ENCODE data around the gene CSTPP1.

The CSTPP1 gene

GRCh38 chr11:47160753-47161133 is 224.2 kb downstream of the CSTPP1 start:
- Histone ChIP-seq H3K4me1 (ENCODE audit: control insufficient read depth in 1 of 2, insufficient read depth in 2 of 2, low read length in 2 of 2) (no peaks in the 10 kb centered on the region), H3K4me3 (ENCODE audit: low read depth, low read length) (no peak overlapping the region), H2BK12ac (ENCODE audit: low read length) (no peak overlapping the region), H4K8ac (ENCODE audit: low read depth, low read length) (no peak overlapping the region), H3K4ac (ENCODE audit: low read depth, low read length) (no peak overlapping the region), H3K14ac (ENCODE audit: low read length) (no peak overlapping the region), H4K12ac (ENCODE audit: low read depth, low read length) (no peak overlapping the region), H3K9ac (ENCODE audit: low read length) (no peak overlapping the region), H2AFZ (ENCODE audit: insufficient read depth, low read length, poor library complexity) (no peak overlapping the region), H3K27ac (ENCODE audit: low read depth, low read length) (no peak overlapping the region), H3K23ac (ENCODE audit: low read length) (no peak overlapping the region), H3K27me3 (ENCODE audit: insufficient read depth, low read length) (no peaks in the 10 kb centered on the region), H3K9me3 (ENCODE audit: insufficient read depth, low read depth, low read length) (no peaks in the 10 kb centered on the region), H2AK5ac (ENCODE audit: low read length) (no peak overlapping the region), H3K4me2 (ENCODE audit: low read length) (no peak overlapping the region), H3K36me3 (ENCODE audit: control insufficient read depth in 1 of 2, insufficient read depth in 2 of 2, low read length in 2 of 2) (peaks cover 29 to 43% of the 10 kb centered on the region in 2 experiments), H4K91ac (ENCODE audit: low read depth, low read length) (no peak overlapping the region), H3K79me1 (ENCODE audit: low read length) (no peaks in the 10 kb centered on the region), H3K79me2 (ENCODE audit: control insufficient read depth, insufficient read depth, low read length, poor library complexity) (no peaks in the 10 kb centered on the region), H3K18ac (ENCODE audit: low read length) (no peak overlapping the region), H2BK120ac (ENCODE audit: insufficient read depth, low read length, poor library complexity) (no peak overlapping the region), H2BK5ac (ENCODE audit: low read depth, low read length, poor library complexity) (no peak overlapping the region)
- WGBS (ENCODE audit: extremely low coverage, insufficient coverage, insufficient read length): no CpG with 5 or more reads among the region's 5 CpGs
- DNase-seq: no peak

GRCh38 chr11:47161134-47161854 is 224.7 kb downstream of the CSTPP1 start:
- Histone ChIP-seq H2BK5ac (ENCODE audit: low read depth, low read length, poor library complexity) (no peak overlapping the region), H3K79me2 (ENCODE audit: control insufficient read depth, insufficient read depth, low read length, poor library complexity) (no peaks in the 10 kb centered on the region), H3K9me3 (ENCODE audit: insufficient read depth, low read depth, low read length) (no peaks in the 10 kb centered on the region), H2BK120ac (ENCODE audit: insufficient read depth, low read length, poor library complexity) (no peak overlapping the region), H2BK12ac (ENCODE audit: low read length) (no peak overlapping the region), H3K4me3 (ENCODE audit: low read depth, low read length) (no peak overlapping the region), H3K27me3 (ENCODE audit: insufficient read depth, low read length) (no peaks in the 10 kb centered on the region), H2AFZ (ENCODE audit: insufficient read depth, low read length, poor library complexity) (no peak overlapping the region), H4K91ac (ENCODE audit: low read depth, low read length) (no peak overlapping the region), H2AK5ac (ENCODE audit: low read length) (no peak overlapping the region), H4K12ac (ENCODE audit: low read depth, low read length) (peak overlapping the region; percentile 24), H3K4ac (ENCODE audit: low read depth, low read length) (no peak overlapping the region), H3K36me3 (ENCODE audit: control insufficient read depth in 1 of 2, insufficient read depth in 2 of 2, low read length in 2 of 2) (peaks cover 34 to 49% of the 10 kb centered on the region in 2 experiments), H3K27ac (ENCODE audit: low read depth, low read length) (no peak overlapping the region), H3K79me1 (ENCODE audit: low read length) (no peaks in the 10 kb centered on the region), H3K23ac (ENCODE audit: low read length) (no peak overlapping the region), H3K4me2 (ENCODE audit: low read length) (no peak overlapping the region), H3K18ac (ENCODE audit: low read length) (no peak overlapping the region), H3K4me1 (ENCODE audit: control insufficient read depth in 1 of 2, insufficient read depth in 2 of 2, low read length in 2 of 2) (no peaks in the 10 kb centered on the region), H3K9ac (ENCODE audit: low read length) (no peak overlapping the region), H4K8ac (ENCODE audit: low read depth, low read length) (no peak overlapping the region), H3K14ac (ENCODE audit: low read length) (no peak overlapping the region)
- peak; percentile 40 to 78 for DNase-seq
- WGBS (ENCODE audit: extremely low coverage, insufficient coverage, insufficient read length): no CpG with 5 or more reads among the region's 14 CpGs

GRCh38 chr11:47161890-47162289 is 225.3 kb downstream of the CSTPP1 start:
- WGBS (ENCODE audit: extremely low coverage, insufficient coverage, insufficient read length): no CpG with 5 or more reads among the region's 9 CpGs
- no peak overlapping the region for H3K4me2 ChIP-seq (ENCODE audit: low read length)
- no peak overlapping the region for H3K14ac ChIP-seq (ENCODE audit: low read length)
- H3K18ac ChIP-seq (ENCODE audit: low read length): no peak overlapping the region
- H3K4me3 ChIP-seq (ENCODE audit: low read depth, low read length): no peak overlapping the region
- H3K27me3 ChIP-seq (ENCODE audit: insufficient read depth, low read length): no peaks in the 10 kb centered on the region
- no peak overlapping the region for H2AK5ac ChIP-seq (ENCODE audit: low read length)
- DNase-seq: no peak
- H3K36me3 ChIP-seq (ENCODE audit: control insufficient read depth in 1 of 2, insufficient read depth in 2 of 2, low read length in 2 of 2): peaks cover 40 to 52% of the 10 kb centered on the region in 2 experiments
- no peak overlapping the region for H4K12ac ChIP-seq (ENCODE audit: low read depth, low read length)
- no peaks in the 10 kb centered on the region for H3K79me2 ChIP-seq (ENCODE audit: control insufficient read depth, insufficient read depth, low read length, poor library complexity)
- no peak overlapping the region for H4K91ac ChIP-seq (ENCODE audit: low read depth, low read length)
- no peak overlapping the region for H3K4ac ChIP-seq (ENCODE audit: low read depth, low read length)
- H3K4me1 ChIP-seq (ENCODE audit: control insufficient read depth in 1 of 2, insufficient read depth in 2 of 2, low read length in 2 of 2): no peaks in the 10 kb centered on the region
- H2AFZ ChIP-seq (ENCODE audit: insufficient read depth, low read length, poor library complexity): no peak overlapping the region
- H3K9ac ChIP-seq (ENCODE audit: low read length): no peak overlapping the region
- no peak overlapping the region for H2BK120ac ChIP-seq (ENCODE audit: insufficient read depth, low read length, poor library complexity)
- no peaks in the 10 kb centered on the region for H3K79me1 ChIP-seq (ENCODE audit: low read length)
- H3K27ac ChIP-seq (ENCODE audit: low read depth, low read length): no peak overlapping the region
- H3K9me3 ChIP-seq (ENCODE audit: insufficient read depth, low read depth, low read length): no peaks in the 10 kb centered on the region
- no peak overlapping the region for H4K8ac ChIP-seq (ENCODE audit: low read depth, low read length)
- H2BK5ac ChIP-seq (ENCODE audit: low read depth, low read length, poor library complexity): no peak overlapping the region
- no peak overlapping the region for H2BK12ac ChIP-seq (ENCODE audit: low read length)
- no peak overlapping the region for H3K23ac ChIP-seq (ENCODE audit: low read length)

- Histone ChIP-seq H3K14ac (ENCODE audit: low read length) (no peak overlapping the region), H2BK5ac (ENCODE audit: low read depth, low read length, poor library complexity) (no peak overlapping the region), H2AK5ac (ENCODE audit: low read length) (no peak overlapping the region), H4K12ac (ENCODE audit: low read depth, low read length) (no peak overlapping the region), H3K79me2 (ENCODE audit: control insufficient read depth, insufficient read depth, low read length, poor library complexity) (no peaks in the 10 kb centered on the region), H4K8ac (ENCODE audit: low read depth, low read length) (no peak overlapping the region), H3K4me2 (ENCODE audit: low read length) (no peak overlapping the region), H3K9ac (ENCODE audit: low read length) (no peak overlapping the region), H3K9me3 (ENCODE audit: insufficient read depth, low read depth, low read length) (no peaks in the 10 kb centered on the region), H3K36me3 (ENCODE audit: control insufficient read depth in 1 of 2, insufficient read depth in 2 of 2, low read length in 2 of 2) (peaks cover 43 to 54% of the 10 kb centered on the region in 2 experiments), H3K23ac (ENCODE audit: low read length) (no peak overlapping the region), H2BK12ac (ENCODE audit: low read length) (no peak overlapping the region), H3K27ac (ENCODE audit: low read depth, low read length) (no peak overlapping the region), H3K4ac (ENCODE audit: low read depth, low read length) (no peak overlapping the region), H2AFZ (ENCODE audit: insufficient read depth, low read length, poor library complexity) (no peak overlapping the region), H2BK120ac (ENCODE audit: insufficient read depth, low read length, poor library complexity) (no peak overlapping the region), H3K4me1 (ENCODE audit: control insufficient read depth in 1 of 2, insufficient read depth in 2 of 2, low read length in 2 of 2) (no peaks in the 10 kb centered on the region), H4K91ac (ENCODE audit: low read depth, low read length) (no peak overlapping the region), H3K79me1 (ENCODE audit: low read length) (no peaks in the 10 kb centered on the region), H3K27me3 (ENCODE audit: insufficient read depth, low read length) (no peaks in the 10 kb centered on the region), H3K4me3 (ENCODE audit: low read depth, low read length) (no peak overlapping the region), H3K18ac (ENCODE audit: low read length) (no peak overlapping the region)
- no CpG with 5 or more reads among the region's 5 CpGs for WGBS (ENCODE audit: extremely low coverage, insufficient coverage, insufficient read length)
- DNase-seq: no peak
These were observed 225.9 kb downstream of the CSTPP1 start for GRCh38 chr11:47162426-47162825.
